ENCODE measurements around the gene TRAPPC1.
A peak's percentile ranks its signal among the peaks of the same experiment; 100 is the strongest.

Gene TRAPPC1

DNA sequence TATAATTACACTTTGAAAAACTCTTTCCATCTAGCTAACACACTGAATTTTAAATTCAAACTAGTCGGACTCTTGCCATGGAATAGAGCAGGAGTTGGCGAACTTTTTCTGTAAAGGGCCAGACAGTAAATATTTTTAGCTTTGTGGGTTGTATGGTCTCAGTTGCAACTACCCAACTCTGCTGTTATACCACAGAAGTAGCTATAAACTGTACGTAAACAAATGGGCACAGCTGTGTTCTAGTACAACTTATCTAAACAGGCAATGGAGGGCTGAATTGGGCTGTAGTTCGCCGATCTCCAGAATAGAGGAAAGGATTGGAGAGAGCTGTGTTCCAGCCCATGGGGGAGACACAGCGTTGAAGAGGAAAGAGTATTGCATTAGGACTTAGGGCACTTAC is 9.0 kb upstream of the TRAPPC1 start:
- DNase-seq (ENCODE audit: low spot score), result no peak

DNA sequence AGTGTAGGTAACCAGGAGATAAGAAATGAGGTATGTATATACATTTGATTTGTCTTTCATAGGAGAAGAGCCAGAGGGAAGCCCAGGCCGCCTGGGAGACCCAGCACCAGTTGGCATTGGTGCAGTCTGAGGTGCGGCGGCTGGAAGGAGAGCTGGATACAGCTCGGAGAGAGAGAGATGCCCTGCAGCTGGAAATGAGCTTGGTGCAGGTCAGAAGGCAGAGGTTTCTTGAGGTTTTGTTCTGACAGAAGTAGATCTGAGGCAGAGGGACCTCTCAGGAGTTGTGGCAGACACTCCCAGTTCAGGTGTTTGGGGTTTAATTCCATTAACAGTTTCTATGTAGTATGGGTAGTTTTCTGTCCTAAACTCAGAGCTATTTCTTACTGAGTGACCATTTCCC is 8.3 kb upstream of the TRAPPC1 start:
- DNase-seq (ENCODE audit: low spot score), result no peak

DNA sequence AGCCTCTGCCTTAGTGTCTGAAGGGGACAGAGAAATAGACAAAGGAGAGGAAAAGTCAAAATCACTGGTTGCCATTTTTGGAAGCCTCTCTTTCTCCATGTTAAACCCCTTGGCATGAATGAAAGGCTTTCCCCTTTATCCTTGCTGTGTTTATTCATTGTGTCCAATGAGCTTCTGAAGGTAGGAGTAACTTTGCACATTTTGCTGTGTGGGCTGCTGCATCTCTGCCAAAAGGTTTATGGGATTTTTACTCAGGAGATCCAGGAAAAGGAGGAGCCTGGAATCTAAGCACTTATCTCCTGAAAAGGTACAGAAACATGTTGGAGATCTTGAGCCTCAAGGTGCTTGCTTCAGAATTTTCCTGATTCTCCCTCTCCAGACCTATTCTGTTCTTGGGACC is 4.1 kb upstream of the TRAPPC1 start:
- no peak for DNase-seq (ENCODE audit: low spot score)

DNA sequence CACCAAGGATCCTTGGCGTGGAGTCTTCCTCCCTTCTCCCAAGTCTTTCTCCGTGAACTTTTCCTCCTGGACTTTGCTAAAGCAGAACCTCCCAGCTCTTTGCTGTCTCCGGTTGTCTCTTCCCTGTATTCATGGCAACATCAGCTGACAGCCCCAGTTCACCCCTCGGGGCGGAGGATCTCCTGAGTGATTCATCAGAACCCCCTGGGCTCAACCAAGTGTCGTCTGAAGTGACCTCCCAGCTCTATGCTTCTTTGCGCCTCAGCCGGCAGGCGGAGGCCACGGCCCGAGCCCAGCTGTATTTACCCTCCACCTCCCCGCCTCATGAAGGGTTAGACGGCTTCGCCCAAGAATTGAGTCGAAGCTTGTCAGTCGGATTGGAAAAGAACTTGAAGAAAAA is 1.2 kb upstream of the TRAPPC1 start:
- no peak for DNase-seq (ENCODE audit: low spot score)

DNA sequence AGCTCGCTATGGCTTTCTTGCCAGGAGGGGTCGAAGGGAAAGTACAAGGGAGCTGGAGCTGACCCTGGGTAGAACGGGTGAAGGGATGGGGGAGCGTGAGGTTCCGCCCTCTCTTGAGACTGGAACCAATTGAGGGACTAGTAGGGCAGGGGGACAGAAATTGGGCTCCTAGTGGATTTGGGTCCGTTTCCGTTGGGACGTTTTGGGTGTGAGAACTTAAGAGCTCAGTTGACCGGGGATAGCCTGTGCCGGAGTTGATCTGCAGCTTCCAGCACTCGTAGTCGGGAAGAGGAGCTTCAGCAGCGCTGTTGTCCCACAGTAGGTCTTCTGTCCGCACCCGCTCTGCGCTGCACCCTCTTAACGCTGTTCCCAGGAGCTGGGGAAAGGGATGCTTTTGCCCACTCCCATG is 741 bp upstream of the TRAPPC1 start:
- DNase-seq (ENCODE audit: low spot score), result peak; percentile 37

DNA sequence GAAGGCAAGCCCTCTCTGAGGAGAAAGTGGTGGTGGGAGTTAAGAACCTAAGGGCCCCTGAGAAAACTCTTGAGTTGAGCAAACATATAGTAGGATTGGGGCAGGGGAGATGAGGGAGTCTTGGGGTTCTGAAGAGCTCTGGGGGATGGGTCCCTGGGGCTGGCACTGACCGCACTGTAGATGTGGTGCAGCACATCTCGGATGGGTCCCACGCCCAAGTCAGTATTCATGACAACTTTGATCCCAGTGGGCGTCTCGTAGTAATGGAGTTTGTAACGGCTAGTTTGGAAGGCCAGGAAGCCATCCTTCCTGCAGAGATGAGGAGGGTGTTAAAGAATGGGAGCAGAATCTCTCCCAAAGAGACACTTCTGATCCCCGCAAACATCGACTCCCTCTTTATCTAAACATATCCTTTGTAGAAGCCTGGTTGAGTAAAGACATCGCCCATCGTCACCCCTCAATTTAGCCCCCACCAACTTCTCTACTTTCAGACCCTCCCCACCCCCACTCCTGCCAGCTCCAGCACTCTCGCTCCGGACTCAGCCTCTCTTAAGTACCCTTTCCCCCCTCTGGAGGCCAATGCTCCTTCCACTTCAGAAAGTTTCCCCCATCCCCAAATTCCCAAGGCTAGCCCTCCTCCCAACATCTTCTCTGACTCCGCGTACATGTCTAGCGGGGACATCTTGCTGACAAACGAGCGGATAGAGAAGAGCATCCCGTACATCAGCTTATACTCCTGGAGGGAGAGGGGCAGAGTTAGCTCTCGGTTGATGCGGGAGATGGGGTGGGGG is 710 bp downstream of the TRAPPC1 start:
- no peak for DNase-seq (ENCODE audit: low spot score)

DNA sequence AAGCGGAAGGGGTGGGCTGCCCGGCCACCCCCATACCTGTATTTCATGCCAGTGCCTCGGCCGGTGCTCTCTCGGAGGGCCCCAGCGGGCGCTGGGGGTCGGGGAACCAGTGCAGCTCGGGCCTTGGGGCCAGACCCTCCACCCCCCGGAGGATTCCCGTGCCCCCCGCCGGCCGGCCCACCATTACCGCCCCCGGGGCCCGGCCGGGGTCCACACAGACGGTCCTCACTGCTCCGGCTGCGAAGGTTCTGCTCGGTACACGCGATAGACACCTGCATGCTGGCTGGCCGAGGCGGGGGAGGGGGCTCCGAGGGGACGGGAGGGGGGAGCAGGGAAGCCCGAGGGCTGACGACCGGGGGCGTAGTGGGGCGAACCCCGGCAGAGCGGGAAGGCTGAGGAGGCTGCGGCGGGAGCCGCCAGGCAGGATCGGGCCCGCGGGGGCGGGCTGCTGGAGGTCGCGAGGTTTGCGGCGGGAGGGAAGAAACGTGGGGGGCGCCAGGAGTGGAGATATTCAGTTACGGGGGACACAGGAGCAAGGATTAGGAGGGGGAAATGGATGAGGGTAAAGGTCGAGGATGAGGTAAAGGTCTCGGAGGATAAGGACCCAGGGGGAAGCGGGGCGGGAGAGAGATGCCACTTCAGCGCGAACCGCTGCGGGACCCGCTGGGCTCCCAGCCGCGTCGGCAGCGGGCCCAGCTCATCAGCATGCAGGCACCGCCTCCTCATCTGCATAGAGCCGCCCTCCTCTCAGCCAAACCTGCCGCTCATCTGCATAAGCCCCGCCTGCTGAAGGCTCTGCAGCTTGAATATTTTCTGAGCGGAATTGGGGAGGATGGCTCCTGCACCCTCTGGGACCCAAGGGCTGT is 2.4 kb downstream of the TRAPPC1 start, which contains the start of gene KCNAB3:
KCNAB3 (minus strand) TSS at position 699 of the 866 bp plus-strand sequence; CDS start at position 278, 421 bp downstream.
- peak; percentile 66 for DNase-seq (ENCODE audit: low spot score)

DNA sequence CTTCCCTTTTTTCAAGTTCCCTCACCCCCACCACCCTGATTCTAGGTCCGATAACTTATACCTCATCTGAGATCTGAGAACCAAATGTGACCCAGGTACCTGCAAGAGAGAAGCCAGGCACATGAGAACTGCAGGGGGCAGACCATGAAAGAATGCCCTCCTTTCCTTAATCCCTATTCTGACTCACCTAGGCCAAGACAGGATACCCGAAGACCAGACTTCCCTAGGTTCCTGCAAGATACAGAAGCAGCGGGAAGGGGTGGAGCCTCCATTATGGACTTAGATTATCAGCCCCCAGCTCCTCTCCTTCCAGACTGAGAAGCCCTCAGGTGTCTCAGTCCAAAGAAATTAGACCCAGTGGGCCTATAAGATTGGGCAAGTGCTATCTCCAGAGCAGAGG is 4.2 kb downstream of the TRAPPC1 start:
- no peak for DNase-seq (ENCODE audit: low spot score)

DNA sequence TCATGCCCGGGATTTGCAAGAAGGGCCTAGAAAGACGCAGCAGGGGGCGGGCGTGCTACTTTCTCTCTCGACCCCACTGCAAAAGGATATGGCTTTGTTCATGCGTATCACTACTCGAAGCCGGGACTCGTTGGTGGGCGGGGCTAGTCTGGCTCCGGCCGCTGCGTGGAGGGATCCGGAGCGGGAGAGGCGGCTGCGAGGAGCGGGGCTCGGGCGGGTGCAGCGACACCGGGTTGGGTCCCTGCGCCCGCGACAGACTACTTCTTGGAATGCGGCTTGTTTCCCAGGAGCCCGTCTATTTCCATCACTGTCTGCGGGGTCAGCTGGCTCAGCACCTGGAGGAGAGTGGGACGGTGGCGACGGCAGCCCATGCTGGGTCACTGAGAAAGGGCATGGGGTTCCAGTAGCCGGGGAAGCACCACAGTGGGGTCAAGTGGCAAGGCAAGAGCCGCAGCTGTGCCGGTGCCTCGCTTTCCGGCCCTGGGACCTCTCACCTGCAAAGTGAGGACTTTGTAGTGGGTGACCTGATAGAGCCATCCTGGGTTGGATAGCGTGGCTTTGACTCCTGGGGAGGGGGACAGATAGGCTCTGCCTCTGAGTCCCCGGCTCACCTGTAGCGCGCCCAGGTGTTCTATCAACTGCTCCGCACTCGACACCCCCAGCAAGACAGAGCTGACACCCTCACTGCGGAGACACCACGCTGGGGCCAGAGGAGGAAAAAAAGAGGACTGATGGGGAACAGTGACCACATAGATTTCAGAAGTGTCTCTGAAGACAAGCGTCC is 8.7 kb downstream of the TRAPPC1 start:
- DNase-seq (ENCODE audit: low spot score), result peak; percentile 70

DNA sequence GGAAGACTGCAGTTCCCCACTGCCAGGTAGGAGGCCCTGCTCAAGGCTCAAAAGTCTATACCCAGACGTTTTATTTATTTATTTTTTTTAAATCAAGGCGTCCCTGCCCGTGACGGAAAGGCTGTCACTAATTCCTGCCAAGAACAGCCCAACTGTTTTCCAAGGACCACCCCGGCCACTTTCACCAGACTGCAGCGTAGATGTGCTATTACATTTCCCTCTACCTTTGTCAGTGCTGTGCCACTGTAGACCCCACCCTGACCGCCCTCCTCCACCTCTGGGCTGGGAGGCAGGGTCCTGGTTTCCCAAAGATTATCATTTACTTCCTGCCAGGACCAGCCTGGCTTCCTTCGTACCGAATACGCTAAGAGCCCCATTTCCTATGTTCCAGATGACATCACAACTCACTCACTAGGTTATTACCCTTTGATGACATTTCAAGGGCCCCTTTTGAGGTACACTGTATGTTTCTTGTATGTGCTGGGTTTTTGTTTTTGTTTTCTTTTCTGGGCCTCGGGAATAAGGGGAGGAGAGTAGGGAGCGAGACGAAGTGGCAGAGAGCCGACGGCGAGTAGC is 9.4 kb downstream of the TRAPPC1 start:
- DNase-seq (ENCODE audit: low spot score), result no peak

DNA sequence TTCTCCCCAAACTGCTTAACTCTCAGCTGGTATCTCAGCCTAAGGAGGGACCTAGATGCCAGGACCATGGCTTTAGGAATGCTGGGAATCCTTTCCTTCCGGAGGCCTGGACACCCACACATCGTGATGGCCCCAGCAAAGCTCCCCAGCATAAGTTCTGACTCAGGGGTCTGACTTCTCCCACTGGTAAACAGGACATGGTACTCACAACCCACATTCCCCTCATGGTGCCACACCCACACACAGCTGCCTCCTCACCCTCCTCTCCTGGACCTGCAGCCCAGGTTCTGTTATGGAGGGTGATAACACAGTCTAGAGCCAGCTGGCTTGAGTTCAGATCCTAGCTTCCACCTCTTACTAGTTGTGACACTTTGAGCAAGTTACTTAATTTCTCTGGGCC is 14.9 kb downstream of the TRAPPC1 start:
- no peak for DNase-seq (ENCODE audit: low spot score)

DNA sequence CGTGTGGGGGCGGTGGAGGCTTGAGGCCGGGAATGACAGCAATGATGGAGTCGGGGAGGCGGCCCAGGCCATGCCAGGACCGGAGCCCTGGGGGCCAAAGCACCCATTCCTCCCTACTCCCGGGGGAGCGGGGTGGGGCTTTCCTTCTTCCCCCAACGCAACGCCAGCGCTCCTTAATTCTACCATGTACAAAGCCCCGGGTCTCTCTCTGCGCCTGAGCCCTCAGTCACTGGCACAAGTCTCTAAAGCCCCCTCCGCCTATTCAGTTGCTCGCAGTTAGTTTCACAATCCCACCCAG is 15.4 kb downstream of the TRAPPC1 start:
- no peak for DNase-seq (ENCODE audit: low spot score)

DNA sequence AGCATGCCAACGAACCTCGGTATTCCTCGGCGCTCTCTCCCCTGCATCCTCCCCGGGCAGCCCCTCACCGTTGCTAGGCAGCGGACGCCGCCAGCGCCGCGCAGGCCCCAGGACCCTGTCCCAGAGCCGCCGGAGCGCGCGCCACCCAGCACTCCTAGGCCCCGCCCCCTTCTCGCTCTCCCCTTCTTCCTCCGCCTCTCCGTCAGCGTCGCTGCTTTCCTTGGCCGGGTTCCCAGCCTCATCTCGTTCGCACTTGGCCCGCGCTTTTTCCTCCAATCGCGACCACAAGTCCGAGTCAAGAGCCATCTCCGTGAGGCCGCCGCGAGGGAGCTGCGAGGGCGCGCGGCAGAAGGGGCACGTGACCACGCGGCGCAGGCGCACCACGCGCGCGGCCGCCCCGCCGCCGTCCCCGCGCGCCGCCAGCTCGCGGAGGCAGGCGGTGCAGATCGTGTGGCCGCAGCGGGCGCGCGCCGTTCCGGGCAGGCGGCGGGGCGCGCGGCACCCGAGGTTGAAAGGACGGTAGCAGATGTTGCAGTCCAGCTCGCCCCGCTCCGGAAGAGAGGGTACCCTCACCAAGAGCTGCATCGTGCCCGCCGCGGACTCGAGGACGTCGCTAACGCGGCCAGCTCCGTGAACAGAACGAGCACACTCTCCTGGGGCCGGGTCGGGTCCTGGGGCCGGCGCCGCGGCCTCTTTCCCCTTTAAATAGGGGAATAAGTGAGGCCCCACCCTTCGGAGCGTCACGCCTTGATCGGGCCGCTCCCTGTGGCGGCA is 15.9 kb downstream of the TRAPPC1 start, which contains the start of gene RNF227:
RNF227 (minus strand) TSS at position 679 of the 774 bp plus-strand sequence; CDS start at position 585, 94 bp downstream.
- peak; percentile 81 for DNase-seq (ENCODE audit: low spot score)

DNA sequence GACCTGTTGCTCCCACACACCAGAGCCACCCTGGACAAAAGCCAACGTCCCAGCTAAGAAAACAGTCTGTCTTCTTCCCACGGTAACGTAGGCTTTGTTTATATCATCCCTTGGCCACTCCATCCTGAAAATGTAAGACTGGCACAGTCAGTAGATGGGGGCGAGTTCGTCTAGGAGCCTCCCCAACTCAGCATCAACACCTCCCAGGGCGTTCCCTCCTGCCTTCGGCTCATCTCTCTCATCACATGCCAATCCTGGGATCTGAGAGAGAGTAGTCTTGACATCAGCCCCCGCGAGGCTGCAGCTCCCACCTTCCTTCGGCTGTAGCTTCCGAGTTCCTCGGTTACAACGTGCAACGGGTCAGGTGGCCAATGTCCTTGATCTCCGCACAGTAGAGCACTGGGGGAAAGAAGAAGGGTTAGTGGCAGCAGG is 16.6 kb downstream of the TRAPPC1 start:
- peak; percentile 29 for DNase-seq (ENCODE audit: low spot score)

DNA sequence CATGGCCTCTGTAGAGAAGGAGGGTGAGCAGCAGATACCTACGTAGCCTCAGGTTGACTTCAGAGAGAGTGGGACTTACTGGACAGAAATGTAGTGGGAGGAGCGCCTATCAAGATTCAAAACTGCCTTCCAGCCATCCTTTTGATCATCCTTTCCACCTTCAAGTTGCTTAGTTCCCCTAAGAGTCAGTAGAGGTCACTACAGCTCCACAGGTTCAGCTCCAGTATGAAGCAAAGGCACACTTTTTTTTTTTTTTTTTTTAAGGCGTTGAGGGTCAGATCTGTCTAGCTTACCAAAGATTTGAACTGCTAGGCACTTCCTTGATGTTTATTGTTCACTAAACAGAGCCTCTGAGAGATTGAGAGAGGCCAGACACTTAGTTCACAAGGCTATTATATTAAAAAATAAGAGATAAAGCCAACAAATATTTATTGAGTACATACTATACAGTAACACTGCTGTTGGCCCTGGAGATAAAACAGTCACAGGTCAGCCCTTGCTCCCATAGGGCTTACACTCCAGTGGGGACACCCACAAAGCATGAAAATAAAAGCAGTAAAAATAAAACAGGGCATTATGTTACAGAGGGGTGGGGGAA is 18.7 kb downstream of the TRAPPC1 start:
- DNase-seq (ENCODE audit: low spot score), result peak; percentile 68

DNA sequence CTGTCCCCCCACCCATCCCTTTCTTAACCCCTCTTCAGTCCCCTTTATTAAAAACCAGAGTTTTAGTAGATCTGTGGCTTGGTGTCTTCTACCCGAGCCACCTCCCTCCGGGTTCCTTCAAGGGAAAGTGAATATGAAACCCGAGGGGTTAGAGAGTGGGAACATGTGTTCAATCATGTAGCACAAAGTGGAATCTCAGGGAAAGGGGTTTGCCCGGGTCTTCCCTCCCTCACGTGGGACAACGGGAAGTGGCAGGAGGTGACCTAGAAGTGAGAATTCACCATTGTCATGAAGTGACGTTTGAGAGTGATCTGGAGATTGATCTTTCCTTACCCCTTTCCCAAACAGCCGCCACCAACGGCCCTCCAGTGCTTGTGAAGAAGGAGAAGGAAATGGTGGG is 20.6 kb downstream of the TRAPPC1 start:
- no peak for DNase-seq (ENCODE audit: low spot score)

DNA sequence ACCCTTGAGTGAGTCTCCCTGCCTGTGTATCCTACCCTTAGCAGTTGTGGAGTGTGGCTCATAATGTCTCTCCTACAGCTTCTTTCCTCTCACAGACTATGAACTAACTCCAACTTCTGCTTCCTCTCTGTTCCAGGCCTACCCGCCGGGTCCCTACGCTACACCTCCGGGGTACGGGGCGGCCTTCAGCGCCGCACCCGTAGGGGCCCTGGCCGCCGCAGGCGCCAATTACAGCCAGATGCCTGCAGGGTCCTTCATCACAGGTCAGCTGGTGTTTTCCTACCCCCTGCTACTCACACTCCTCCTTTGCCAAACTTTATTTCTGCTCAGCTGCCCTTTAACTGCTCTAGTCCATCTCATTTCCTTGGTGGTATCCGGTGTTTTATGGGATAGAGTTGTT is 21.0 kb downstream of the TRAPPC1 start:
- no peak for DNase-seq (ENCODE audit: low spot score)

DNA sequence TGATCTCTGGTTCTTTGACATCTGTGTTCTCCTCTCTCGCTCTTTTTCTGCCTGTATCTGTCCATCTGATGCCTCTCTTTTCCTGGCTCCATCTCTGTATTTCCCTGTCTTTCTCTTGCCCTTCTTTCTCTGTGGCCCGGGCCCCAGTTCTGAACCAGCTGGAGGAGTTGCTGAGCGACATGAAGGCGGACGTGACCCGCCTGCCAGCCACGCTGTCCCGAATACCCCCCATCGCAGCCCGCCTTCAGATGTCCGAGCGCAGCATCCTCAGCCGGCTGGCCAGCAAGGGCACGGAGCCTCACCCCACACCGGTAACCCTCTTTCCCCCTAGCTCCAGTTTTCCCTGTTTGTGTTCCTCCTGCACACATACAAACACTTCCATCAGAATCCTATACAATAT is 21.5 kb downstream of the TRAPPC1 start:
- DNase-seq (ENCODE audit: low spot score), result no peak

DNA sequence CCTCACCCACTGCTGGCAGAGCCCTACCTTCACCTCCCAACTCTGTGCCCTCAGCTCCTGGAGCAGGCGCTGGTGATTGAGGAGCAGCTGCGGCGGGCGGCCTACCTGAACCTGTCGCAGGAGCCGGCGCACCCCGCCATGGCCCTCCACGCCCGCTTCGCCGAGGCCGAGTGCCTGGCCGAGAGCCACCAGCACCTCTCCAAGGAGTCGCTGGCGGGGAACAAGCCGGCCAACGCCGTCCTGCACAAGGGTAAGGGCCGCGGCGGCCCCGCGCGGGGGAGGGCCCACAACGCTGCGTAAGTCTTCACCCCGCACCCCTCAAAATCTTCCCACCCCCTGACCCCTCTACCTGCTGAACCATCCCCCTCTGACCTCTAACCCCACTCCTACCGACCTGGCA is 22.7 kb downstream of the TRAPPC1 start:
- no peak for DNase-seq (ENCODE audit: low spot score)

DNA sequence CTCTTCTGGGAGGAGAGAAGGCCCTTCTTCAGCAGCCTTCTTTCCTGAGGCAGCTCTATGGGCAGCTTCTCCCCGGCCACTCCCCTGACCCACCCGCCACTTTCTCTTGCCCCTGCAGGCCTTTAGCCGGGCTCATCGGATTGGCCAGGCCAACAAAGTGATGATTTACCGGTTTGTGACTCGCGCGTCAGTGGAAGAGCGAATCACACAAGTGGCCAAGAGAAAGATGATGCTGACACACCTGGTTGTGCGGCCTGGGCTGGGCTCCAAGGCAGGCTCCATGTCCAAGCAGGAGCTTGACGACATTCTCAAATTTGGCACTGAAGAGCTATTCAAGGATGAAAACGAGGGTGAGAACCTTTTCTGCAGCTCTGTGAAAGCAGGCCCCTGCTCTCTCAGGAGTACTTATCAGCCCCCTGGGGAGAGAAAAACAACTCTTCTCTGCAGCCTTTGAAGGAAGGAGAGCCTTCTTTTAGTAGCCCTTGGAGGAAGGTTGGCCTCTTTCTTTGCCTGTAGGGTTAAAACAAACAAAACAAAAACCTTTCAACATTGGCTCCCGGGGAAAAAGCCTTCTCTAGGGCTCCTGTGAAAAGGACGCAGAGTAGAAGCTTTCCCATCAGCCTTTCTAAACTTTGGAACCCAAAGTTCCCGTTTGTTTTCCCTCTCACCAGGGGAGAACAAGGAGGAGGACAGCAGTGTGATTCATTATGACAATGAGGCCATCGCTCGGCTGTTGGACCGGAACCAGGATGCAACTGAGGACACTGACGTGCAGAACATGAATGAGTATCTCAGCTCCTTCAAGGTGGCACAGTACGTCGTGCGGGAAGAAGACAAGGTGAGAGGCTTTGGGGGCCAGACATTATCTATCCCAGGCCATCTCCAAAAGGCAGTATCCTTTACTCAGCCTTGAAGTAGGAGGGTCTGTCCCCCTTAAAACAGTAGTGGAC is 28.3 kb downstream of the TRAPPC1 start:
- DNase-seq (ENCODE audit: low spot score), result no peak
